NCI-H446 (cell line): ENCODE measurements around the gene DDX27.

Experiments
- DNase-seq, 2 experiments: peaks; one replicate each; lab custom pipeline; 2025; lab: John Stamatoyannopoulos, UW

DDX27 gene

GRCh38 chr20:49278036-49278817 lies 59.0 kb downstream of the DDX27 start, which contains the start of gene ZNFX1:
ZNFX1 (minus strand) TSS chr20:49278057; CDS start chr20:49275839, 2,218 bp downstream.
- peak; percentile 98 to 99 for DNase-seq

GRCh38 chr20:49278818-49279676 lies 59.8 kb downstream of the DDX27 start:
- DNase-seq: peak in 1 of 2 experiments; percentile 50

GRCh38 chr20:49279677-49280462 lies 60.7 kb downstream of the DDX27 start:
- no peak for DNase-seq

- no peak for DNase-seq
Measured at GRCh38 chr20:49280463-49281058, 61.3 kb downstream of the DDX27 start.

GRCh38 chr20:49281059-49281912 lies 62.1 kb downstream of the DDX27 start:
- no peak for DNase-seq

- no peak for DNase-seq
Measured at GRCh38 chr20:49281913-49282467, 62.8 kb downstream of the DDX27 start.

GRCh38 chr20:49282584-49283171 lies 63.5 kb downstream of the DDX27 start:
- DNase-seq: no peak

- DNase-seq: no peak
Measured at GRCh38 chr20:49283176-49283702, 64.0 kb downstream of the DDX27 start.

- DNase-seq: no peak
Measured at GRCh38 chr20:49283703-49284625, 64.7 kb downstream of the DDX27 start.

- DNase-seq: no peak
Measured at GRCh38 chr20:49284818-49285217, 65.6 kb downstream of the DDX27 start.

GRCh38 chr20:49285233-49285668 lies 66.0 kb downstream of the DDX27 start:
- DNase-seq: no peak

- no peak for DNase-seq
Measured at GRCh38 chr20:49285813-49286494, 66.7 kb downstream of the DDX27 start.

- DNase-seq: no peak
Measured at GRCh38 chr20:49286689-49287551, 67.7 kb downstream of the DDX27 start.

GRCh38 chr20:49287555-49288249 lies 68.5 kb downstream of the DDX27 start:
- no peak for DNase-seq

- no peak for DNase-seq
Measured at GRCh38 chr20:49288250-49288751, 69.1 kb downstream of the DDX27 start.
